HG03457 (cell line): Measurements from ENCODE around the gene SPI1.

Experiments
- ATAC-seq: cut with Tn5 transposase; IDR thresholded peaks from one replicate; pipeline ENCODE4 v1.9.1; 2021; ENCODE audit warnings: moderate number of reproducible peaks; ENCODE audit not compliant: unreplicated experiment

Gene SPI1

DNA sequence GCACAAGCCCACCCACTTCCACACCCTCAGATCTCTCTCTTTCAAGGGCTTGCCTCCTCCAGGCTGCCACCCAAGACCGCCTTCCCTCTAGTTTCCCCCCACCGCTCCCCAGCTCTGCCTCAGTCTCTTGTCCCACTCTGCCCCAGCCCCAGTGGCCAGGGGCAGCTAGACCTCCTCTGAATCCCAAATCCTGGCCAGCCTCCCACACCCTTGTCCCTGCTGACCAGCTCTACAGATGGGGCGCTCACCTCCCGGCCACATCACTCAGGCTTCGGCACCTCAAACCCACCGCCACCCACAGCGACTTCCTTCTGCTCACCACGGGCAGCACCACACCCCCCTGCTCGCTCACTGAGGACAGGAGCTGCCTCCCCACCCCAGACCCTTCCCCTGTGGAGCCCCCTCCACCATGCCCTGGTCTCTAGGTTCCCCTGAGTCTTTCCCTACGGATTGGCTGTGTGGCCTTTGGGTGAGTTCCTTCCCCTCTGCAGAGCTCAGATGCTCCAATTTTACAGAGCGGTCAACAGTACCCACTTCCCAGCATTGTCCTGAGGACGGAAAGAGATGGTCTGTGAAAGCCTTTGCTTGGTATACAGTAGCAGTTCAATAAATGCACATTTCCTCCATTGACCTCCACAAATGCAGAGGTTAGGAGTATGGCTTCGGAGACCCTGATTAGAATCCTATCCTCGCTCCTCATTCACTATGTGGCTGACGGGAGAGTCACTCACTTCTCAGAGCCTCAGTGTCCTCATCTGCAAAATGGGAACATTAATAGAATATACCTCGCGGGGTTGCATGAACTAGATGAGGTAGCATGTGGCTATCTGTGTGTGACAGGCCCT is 11.5 kb upstream of the SPI1 start:
- no peak for ATAC-seq

DNA sequence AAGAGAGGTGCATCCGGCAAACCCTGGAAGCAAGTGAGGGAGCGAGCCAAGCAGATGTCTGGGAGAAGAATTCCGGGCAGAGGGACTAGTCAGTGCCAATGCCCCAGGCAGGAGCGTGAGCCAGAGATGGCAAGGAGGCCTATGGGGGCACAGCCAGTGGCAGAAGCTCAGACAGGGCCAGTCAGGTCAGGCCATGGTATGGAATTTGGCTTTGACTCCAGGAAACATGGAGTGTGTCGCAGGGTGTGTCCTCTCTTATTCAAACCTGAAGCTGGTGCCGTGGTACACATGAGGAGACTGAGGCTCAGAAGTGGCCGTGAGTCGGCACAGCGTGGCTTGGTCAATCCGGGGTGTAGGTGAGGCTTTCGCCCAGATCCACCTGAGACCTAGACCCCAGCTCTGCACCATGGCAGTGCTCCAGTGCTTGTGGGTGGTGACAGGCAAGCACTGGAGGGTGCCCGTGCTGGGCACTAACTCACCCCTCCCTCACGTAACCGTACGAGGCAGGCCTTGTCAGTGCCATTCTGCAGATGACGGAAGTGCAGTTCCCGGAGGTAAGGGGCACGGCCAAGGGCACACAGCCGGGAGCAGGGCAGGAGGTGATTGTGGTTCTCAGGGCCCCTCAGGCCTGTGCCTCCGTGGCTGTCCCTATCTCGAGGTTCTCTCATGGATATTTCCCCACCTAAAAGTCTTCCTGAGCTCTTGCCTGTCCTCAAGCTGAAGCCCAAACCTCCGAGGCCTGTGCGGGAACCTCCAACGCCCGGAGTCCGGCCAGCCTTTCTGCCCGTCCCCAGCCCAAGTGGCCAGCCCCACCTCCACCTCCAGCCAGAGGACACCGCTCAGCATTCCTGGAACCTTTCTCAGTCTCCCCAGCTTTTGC is 10.6 kb upstream of the SPI1 start:
- no peak for ATAC-seq

DNA sequence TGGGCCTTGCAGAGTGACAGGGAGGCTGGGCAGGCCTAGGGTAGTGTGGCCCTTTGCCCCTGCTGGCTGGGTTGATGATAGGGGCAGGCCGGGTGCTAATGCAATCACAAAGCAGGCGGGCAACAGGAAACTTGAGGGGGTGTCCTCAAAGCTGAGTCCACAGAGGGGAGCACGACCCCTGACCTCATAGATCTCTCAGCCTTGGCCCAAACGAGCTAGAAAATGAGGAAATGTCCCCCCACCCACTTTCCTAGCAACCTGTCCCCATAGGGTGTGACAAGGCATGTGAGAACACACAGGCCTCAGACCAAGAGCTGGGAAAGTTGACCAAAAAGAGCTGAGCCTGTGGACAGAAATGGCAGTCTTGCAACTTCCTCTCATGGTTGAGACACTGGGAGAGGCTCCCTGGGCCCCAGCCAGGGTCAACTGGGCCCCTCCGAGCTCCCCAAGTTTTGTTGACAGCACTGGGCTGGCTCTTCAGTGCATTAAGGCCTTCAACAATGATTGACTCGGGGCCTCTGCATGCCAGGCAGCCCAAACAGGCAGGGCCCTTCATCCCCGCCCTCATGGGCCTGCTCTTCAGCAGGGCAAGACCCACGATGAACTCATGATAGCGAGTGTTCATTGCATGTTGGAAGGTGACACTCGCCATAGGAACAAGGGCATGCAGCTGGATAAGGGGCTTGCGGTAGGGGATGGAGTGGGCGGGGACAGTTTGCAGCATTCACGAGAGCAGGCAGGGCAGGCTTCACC is 9.8 kb upstream of the SPI1 start:
- no peak for ATAC-seq

DNA sequence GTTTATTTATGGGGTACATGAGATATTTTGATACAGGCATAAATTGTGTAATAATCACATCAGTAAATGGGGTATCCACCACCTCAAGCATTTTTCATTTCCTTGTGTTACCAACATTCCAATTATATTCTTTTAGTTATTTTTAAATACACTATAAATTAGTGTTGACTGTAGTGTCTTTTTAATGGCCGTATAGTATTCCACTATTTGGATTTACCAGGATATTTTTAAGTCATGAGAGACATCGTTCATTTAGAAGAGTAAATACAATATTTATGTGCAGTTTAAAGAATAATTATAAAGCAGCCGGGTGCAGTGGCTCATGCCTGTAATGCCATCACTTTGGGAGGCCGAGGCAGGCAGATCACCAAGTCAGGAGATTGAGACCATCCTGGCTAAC is 6.2 kb upstream of the SPI1 start:
- no peak for ATAC-seq

DNA sequence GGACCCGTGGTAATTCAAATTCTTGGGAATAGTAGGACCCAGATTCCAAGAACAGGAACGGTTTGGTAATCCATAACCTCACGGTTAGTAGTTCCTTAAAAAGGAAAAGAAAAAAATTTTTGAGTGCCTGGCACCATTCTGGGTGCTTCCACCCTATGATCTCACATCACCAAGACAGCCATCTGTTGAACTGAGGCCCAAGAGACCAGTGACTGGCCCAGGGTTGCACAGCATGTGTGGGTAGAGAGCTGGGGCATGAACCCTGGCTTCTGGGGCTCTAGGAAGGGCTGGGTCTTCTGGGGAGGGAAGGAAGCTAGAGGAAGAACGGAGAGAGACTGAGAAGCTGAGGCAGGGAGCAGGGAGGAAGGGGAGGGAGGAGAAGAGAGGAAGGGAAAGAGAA is 4.7 kb upstream of the SPI1 start:
- ATAC-seq = no peak

DNA sequence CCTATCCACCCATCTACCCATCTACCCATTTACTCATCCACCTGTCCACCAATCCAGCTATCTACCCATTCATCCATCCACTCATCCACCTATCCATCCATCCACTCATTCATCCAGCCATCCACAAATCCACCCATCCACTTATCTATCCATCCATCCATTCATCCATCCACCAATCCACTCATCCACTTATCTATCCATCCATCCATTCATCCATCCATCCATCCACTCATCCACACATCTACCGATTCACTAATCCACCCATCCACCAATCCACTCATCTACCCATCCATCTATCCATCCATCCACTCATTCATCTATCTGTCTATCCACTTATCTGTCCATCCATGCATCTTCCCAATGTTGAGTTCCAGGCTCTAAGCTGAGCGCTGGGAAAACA is 1.7 kb upstream of the SPI1 start:
- ATAC-seq = no peak

DNA sequence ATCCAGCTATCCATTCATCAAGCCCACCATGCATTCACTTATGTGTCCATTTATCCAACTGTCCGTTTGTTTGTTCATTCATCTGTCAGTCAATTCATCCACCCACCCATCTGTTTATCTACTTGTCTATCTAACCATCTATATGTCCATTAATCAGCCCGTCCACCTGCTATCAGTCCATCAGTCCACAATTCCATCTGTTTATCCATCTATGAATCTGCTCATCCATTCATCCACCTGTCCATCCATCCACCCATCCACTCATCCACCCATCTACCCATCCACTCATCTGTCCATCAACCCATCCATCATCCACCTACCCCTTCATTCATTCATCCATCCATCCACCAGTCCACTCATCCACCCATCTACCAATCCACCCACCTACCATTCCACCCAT is 970 bp upstream of the SPI1 start:
- no peak for ATAC-seq

DNA sequence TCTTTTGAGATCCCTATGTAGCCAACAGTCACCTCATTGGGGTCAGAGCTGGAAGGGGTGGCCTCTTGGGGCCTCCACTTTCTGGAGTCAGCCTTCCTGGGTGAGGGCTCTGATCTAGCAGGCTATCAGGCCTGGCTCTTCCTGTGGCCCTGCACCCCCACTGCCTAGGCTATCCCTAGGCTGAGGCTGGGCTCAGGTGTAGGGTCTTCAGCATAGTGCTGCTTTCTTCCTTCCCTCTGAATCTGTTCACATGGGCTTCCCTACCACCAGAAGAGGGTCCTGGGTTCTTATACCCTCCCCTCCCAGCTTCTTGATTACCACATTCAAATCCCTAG is 456 bp upstream of the SPI1 start:
- ATAC-seq = peak; percentile 6

DNA sequence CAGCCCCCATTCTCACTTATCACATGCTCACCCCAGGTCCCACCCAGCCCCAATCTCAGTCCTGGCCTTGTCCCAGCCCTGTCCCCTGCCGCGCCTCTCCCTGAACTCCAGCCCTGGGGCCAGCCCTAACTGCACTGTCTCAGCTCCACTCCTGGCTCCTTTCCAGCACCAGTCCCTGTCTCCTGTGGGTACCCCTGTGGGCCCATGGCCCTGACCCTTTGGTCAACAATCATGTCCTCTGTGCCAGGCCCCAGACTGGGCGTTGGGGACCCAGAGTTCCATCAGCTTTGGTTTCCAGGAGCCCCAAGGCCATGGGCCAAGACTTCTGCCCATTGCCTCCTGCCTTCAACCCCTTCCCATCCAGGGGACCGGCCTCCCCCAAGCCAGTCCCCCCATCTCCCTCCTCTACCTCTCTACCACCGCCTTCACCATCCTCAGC is 757 bp downstream of the SPI1 start:
- no peak for ATAC-seq

DNA sequence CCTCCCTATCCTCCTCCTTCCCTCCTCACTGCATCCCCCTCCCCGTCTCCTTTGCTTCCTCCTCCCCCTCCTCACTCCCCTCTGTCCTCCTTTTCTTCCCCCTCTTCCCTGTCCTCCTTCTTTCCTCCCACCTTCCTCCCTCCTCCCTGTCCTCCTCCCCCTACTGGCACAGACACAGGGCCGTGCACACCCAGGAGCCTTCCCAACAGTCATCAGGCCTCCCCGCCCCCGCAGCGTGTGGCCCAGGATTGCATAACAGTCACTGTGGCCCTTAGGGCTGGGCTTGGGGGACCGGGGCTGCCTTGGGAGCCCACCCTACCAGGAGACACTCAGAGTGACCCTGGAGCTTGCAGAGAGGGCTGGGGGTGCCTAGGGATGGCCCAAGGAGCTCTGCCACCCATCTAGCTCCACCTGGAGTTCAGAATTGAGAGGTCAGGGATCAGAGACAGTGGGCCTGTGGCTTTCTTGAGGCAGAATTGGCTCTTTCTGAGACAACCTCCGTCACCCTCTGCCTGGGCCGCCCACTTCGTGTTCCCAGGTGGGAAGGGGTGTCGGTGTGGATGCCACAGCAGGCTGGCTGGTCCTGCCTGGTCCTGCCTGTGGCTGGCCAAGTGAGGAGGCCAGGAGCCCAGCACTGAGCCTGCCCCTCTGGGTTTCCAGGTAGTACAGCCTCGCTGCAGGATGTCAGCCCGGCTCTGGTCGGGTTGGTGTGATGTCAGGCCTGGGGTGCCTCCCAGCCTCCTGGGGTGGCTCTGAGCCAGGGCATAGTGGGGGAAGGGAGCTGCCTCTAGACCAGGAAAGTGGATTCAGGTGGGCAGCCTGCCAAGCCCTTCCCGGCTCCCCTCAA is 1.6 kb downstream of the SPI1 start:
- ATAC-seq = no peak

DNA sequence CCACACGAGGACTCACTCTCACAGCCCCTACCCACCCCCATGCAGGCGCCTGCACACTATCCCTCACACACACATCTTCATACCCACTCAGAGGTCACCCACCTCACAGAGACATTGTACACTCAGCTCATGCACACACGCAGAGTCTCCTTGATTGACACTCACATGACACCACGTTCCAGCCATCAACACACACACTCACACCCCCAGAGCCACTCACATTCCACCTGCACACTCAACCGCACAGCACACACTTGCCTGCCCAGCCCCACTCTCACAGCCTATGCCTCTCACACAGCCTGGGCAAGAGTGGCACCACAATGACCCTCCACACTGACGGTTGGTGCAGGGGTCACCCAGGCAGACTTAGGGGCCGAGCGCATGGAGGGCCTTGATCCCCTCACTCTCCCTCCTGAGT is 2.2 kb downstream of the SPI1 start:
- no peak for ATAC-seq

DNA sequence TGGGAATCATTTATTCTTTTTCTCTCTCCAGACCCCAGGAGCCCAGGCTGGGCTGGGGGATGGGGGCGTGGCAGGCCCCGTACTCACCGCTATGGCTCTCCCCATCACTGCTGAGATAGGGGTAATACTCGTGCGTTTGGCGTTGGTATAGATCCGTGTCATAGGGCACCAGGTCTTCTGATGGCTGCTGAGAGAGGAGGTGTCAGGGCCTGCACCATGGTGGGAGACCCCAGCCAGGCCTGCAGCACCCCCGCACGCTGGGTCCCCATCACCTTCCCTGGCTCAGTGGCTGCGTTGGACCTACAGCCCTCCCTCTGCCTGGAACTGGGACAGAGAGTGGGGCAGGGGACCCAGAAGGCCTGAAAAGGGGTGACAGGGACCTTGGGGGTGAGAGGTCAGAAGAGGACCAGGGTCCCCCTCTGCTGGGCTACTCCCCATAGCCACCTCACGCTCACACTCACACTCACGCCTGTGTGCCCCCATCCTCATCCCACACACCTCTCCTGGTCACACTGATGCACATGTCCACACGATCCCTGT is 2.7 kb downstream of the SPI1 start:
- no peak for ATAC-seq

DNA sequence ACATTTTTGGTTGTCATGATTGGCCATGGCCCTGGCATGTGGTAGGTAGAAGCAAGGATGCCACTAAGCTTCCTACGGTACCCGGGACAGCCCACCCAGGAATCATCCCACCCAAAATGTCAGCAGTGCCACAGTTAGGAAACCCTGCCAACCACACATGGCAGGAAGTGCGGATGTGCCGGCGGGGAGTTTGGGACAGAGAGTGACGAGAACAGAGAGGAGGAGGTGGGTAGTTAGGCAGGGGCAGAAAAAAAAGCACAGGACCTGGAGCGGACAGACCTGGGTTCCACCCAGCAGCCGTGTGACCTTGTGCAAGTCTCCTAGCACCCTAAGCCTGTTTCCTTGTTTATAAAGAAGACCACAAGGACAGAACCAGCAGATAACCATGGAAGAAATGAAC is 3.3 kb downstream of the SPI1 start:
- no peak for ATAC-seq

DNA sequence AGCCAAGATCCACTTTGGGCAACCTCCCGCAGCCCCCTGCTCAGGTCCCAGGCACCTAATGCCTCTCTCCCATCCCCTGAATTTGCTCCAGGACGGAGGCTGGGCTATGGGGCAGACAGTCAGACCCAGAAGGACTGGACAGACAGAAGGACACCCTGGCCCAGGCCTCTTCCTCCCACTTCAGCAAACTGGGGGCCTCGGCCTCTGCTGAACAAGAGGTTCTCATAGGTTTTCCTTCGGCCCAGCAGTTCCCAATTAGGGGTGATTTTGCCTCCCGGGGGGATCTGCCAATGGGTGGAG is 3.7 kb downstream of the SPI1 start:
- ATAC-seq = no peak

DNA sequence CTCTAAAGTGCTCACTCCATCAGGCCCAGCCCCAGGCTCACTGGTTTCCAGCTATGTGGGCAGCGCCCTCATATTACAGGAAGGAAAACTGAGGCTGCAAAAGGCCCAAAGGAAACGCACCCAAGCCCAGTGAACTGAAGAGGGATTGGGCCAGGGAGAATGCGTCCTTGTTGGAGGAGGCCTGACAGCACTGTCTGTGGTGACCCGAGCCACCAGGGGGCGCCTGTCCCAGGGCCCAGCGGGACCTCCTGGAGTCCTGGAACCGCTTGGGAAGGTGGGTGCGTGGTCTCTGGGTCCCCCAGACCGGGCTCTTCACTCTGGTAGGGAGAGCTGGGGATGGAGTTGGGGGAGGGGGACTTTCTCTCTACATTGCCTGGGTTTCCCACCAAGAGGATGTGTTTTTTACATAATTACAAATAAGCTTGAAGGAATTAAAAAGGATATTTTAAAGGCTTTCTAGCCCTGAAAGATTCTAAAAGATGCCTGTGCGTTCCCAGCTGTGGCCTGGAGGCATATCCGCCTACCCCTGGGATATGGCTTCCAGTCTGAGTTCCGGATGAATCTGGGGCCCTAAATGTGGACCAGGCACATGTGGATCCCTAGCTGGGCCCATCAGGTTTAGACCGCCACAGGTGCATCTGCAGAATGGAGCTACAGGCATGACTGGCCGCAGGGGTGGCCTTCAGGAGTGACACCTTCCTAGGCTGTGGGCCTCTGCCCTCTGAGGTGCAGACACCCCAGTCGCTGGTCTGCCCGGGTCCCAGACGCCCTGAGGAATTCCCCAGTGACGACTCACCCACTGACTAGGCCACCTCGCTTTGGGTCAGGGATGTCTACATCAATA is 4.2 kb downstream of the SPI1 start:
- no peak for ATAC-seq

DNA sequence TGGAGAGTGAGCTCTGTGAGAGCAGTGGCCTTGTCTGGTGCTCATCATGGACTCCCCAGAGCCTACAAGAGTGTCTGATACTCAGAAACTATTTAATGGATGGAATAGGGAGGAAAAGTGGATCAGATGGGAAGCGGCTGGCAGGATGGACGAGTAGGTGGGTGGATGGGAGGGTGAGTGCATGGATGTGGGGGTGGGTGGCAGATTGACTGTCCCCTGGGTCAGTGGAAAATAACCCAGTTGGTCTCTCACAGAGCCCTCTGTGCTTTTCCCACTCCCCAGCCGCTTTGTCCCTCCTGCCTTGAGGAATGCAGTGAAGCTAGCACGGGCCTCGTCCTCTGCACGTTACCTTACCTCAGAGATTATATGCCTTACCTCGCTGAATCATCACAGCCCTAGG is 5.9 kb downstream of the SPI1 start:
- ATAC-seq = no peak

DNA sequence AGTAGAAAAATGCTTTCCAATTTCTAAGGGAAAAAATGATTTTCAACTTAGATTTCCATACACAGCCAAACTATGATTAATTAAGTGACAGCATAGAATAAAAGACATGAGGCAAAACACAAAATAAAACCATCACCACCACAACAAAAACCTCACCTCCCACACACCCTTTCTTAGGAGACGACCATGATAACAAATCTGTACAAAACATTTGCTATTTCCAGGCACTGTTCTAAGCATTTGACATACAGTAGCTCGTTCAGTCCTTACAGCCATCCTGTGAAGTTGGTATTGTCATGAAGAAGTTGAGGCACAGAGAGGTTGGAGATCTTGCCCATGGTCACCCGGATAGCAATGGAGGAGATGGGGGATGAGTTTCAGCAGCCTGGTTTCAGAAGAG is 8.7 kb downstream of the SPI1 start:
- no peak for ATAC-seq

DNA sequence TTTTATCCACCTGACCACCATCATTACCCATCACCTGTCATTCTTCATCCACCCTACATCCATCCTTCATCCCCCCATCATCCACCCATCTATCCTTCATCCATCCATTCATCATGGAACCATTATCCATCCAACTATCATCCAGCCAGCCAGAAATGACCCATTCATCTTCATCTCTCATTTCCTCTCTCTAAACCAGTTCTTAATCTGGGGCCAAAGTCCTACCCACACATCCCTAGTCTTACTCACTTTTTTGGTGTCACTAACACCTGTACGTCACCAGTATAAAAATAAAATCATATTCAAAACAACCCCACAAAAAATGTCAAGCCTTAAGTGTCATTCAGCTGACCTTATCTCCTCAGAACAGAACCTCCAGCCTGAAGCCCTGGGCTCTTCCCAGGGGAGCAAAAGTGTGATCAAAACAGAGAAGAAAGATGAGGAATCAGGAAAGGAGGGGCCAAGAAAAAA is 12.3 kb downstream of the SPI1 start:
- ATAC-seq = no peak

DNA sequence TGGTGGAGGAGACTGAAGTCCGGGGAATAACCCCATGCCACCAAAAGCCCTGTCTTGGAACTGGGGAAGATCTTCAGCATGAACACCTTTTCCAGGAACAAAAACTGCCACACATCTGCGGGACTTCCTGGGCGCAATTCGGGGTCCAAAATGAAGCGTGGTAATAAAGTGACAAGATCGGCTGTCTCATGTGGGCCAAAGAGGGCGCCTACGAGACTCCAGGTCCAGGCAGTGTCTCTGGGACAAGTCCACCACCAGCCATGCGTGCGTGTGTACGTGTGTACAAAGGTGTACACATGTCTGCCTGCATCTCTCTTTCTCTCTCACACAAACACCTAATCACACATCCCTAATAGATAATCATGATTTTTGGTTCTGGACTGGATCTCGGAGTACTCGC is 16.9 kb downstream of the SPI1 start:
- no peak for ATAC-seq

DNA sequence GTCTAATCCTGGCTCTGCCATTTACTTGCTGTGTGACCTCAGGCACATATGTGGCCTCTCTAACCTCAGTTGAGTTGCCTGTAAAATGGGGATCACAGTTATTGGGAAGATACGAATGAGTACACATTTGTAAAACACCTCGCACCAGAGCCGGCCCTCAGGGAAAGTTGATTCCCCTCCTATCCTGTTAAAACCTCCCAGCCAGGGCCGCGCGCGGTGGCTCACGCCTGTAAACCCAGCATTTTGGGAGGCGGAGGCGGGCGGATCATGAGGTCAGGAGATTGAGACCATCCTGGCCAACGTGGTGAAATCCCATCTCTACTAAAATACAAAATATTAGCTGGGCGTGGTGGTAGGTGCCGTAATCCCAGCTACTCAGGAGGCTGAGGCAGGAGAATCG is 18.0 kb downstream of the SPI1 start:
- no peak for ATAC-seq
